ENCODE data around the gene RNF113B. TPM values are rescaled to one million over a fixed set of nuclear protein-coding genes. Genes with fewer than 3 reads are reported as not detected.

Gene RNF113B
- total RNA-seq, 4 donors from 2014 or later: not detected

GRCh38 chr13:98219685-98220084 lies 42.6 kb upstream of the RNF113B start:
- Histone ChIP-seq H3K27me3 (no peaks in the 10 kb centered on the region), H3K36me3 (peaks cover 0 to 8% (median 0%) of the 10 kb centered on the region in 4 donors), H3K27ac (replicated peaks in 1 of 4) (no peak overlapping the region), H3K9me3 (no peaks in the 10 kb centered on the region), H3K4me1 (peaks cover 4 to 20% (median 15%) of the 10 kb centered on the region in 4 donors), H3K4me3 (no peak overlapping the region)
- WGBS: 93% methylated on average over 6 of the region's 6 CpGs
- DNase-seq (ENCODE audit: extremely low spot score): no peak
- TF ChIP-seq POLR2AphosphoS5 (IDR thresholded peaks at IDR 0.05) (no peak), CTCF (IDR thresholded peaks at IDR 0.05) (no peak), EP300 (IDR thresholded peaks at IDR 0.05) (no peak), POLR2A (IDR thresholded peaks at IDR 0.05; ENCODE audit: low read depth) (no peak)
- intact Hi-C loops (cut with DNase I): no loop called here

- no peak for DNase-seq (ENCODE audit: extremely low spot score)
- peaks cover 8 to 27% (median 19%) of the 10 kb centered on the region in 4 donors for H3K4me1 ChIP-seq
- H3K36me3 ChIP-seq: peaks cover 0 to 11% (median 5%) of the 10 kb centered on the region in 4 donors
These were observed 40.5 kb upstream of the RNF113B start for GRCh38 chr13:98217597-98217996.

GRCh38 chr13:98216711-98217285 lies 39.7 kb upstream of the RNF113B start:
- intact Hi-C loops (cut with DNase I): no loop called here
- Histone ChIP-seq H3K36me3 (peaks cover 0 to 11% (median 5%) of the 10 kb centered on the region in 4 donors), H3K9me3 (no peaks in the 10 kb centered on the region), H3K27me3 (no peaks in the 10 kb centered on the region), H3K4me1 (peaks cover 8 to 27% (median 19%) of the 10 kb centered on the region in 4 donors), H3K4me3 (no peak overlapping the region), H3K27ac (replicated peaks in 1 of 4) (no peak overlapping the region)
- 62% methylated on average over 7 of the region's 7 CpGs for WGBS
- TF ChIP-seq POLR2AphosphoS5 (IDR thresholded peaks at IDR 0.05): no peak
- no peak for TF ChIP-seq CTCF (IDR thresholded peaks at IDR 0.05)
- TF ChIP-seq EP300 (IDR thresholded peaks at IDR 0.05): no peak
- DNase-seq (ENCODE audit: extremely low spot score): no peak

More at GRCh38 chr13:98217597-98217996, 40.5 kb upstream of the RNF113B start:
- Histone ChIP-seq H3K9me3 (no peaks in the 10 kb centered on the region), H3K27me3 (no peaks in the 10 kb centered on the region), H3K4me3 (no peak overlapping the region), H3K27ac (replicated peaks in 1 of 4) (no peak overlapping the region)
- 96% methylated on average over 12 of the region's 12 CpGs for WGBS
- no peak for TF ChIP-seq POLR2A (IDR thresholded peaks at IDR 0.05; ENCODE audit: low read depth)
- TF ChIP-seq POLR2AphosphoS5 (IDR thresholded peaks at IDR 0.05): no peak
- no peak for TF ChIP-seq EP300 (IDR thresholded peaks at IDR 0.05)
- TF ChIP-seq CTCF (IDR thresholded peaks at IDR 0.05): no peak
- intact Hi-C loops (cut with DNase I): no loop called here

DNA sequence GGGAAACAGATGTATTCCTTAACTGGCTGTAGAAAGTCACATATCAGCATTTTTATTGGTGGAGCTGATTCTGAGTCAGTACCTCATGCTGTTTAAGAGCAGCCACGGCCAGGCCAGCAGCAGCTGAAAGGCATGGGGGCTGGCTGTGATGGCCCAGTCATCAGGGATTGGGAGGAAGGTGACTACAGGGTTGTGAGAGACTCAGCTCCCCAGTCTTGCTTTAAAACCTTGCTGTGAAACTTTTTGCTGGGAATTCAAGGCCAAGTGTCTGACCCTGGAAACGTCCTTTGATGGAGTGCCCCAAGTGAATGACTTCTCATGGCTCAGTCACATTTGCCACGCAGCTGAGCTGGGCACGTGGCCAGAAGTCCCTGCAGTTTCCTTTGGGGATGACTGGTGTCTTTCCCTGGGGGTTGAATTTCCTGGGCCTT lies 39.1 kb upstream of the RNF113B start:
- no peaks in the 10 kb centered on the region for H3K9me3 ChIP-seq
- H3K27me3 ChIP-seq: no peaks in the 10 kb centered on the region
- no peak overlapping the region for H3K4me3 ChIP-seq
- 32% methylated on average over 4 of the region's 4 CpGs for WGBS
- no peak overlapping the region for H3K27ac ChIP-seq (replicated peaks in 1 of 4)
- peaks cover 0 to 11% (median 5%) of the 10 kb centered on the region in 4 donors for H3K36me3 ChIP-seq
- no peak for DNase-seq (ENCODE audit: extremely low spot score)
- TF ChIP-seq POLR2A (IDR thresholded peaks at IDR 0.05; ENCODE audit: low read depth): no peak
- TF ChIP-seq EP300 (IDR thresholded peaks at IDR 0.05): no peak
- no peak for TF ChIP-seq POLR2AphosphoS5 (IDR thresholded peaks at IDR 0.05)
- no peak for TF ChIP-seq CTCF (IDR thresholded peaks at IDR 0.05)
- peaks cover 8 to 27% (median 19%) of the 10 kb centered on the region in 4 donors for H3K4me1 ChIP-seq
- intact Hi-C loops (cut with DNase I): no loop called here

GRCh38 chr13:98215508-98215907 lies 38.4 kb upstream of the RNF113B start:
- intact Hi-C loops (cut with DNase I): no loop called here
- H3K4me1 ChIP-seq: peaks cover 5 to 23% (median 14%) of the 10 kb centered on the region in 4 donors
- 97% methylated on average over 6 of the region's 6 CpGs for WGBS
- no peak overlapping the region for H3K27ac ChIP-seq (replicated peaks in 1 of 4)
- no peaks in the 10 kb centered on the region for H3K27me3 ChIP-seq
- no peaks in the 10 kb centered on the region for H3K9me3 ChIP-seq
- H3K4me3 ChIP-seq: no peak overlapping the region
- no peak for DNase-seq (ENCODE audit: extremely low spot score)
- H3K36me3 ChIP-seq: peaks cover 0 to 11% (median 5%) of the 10 kb centered on the region in 4 donors
- TF ChIP-seq POLR2AphosphoS5 (IDR thresholded peaks at IDR 0.05) (no peak), EP300 (IDR thresholded peaks at IDR 0.05) (no peak), POLR2A (IDR thresholded peaks at IDR 0.05; ENCODE audit: low read depth) (no peak), CTCF (IDR thresholded peaks at IDR 0.05) (no peak)

Measured in esophagus muscularis mucosa (tissue), 4 donors.